Muscle of back (tissue), 11 donors: ENCODE measurements around the gene NMT1. TPM values are rescaled to one million over a fixed set of nuclear protein-coding genes. Genes with fewer than 3 reads are reported as not detected.

Experiments
- DNase-seq, 3 donors: peaks; one replicate each; pipeline versions ENCODE4 v3.0.0 to v3.0.0-alpha.2; 2013
- polyA plus RNA-seq, 10 donors: library from polyadenylated mRNA; unstranded; fragments of 120-200 nt; gene quantifications; one replicate each; pipeline ENCODE4 v1.2.1, GENCODE V29; 2013; ENCODE audit not compliant: insufficient read length in 10 of 10

NMT1 gene
- polyA plus RNA-seq, 10 donors: 31.8 to 49.7 (median 38.3) TPM

- peak; percentile 90 to 96 (median 93) for DNase-seq
These were observed 88.0 kb downstream of the NMT1 start for GRCh38 chr17:45149037-45149668.

- peak in 1 of 3 donors; percentile 78 for DNase-seq
These were observed 88.8 kb downstream of the NMT1 start for GRCh38 chr17:45149669-45150664.

GRCh38 chr17:45150911-45151809 lies 90.0 kb downstream of the NMT1 start:
- peak in 1 of 3 donors; percentile 70 for DNase-seq

- DNase-seq: no peak
These were observed 93.9 kb downstream of the NMT1 start for GRCh38 chr17:45155029-45155428.

- DNase-seq: no peak
These were observed 94.4 kb downstream of the NMT1 start for GRCh38 chr17:45155483-45155882.

- no peak for DNase-seq
These were observed 95.1 kb downstream of the NMT1 start for GRCh38 chr17:45156242-45156641.

Other genes starting within 250 kb of the NMT1 start
- 10 to 100 TPM; 17.9 to 36.6 (median 22.9) TPM for gene GJC1, start 231.0 kb upstream of the NMT1 start, polyA plus RNA-seq
- gene HIGD1B, start 213.4 kb upstream of the NMT1 start, polyA plus RNA-seq: 1 to 10 TPM; 2.8 to 6.8 (median 4.5) TPM
- 10 to 100 TPM; 53.8 to 77.5 (median 64.4) TPM for gene EFTUD2, start 161.9 kb upstream of the NMT1 start, polyA plus RNA-seq
- 1 to 10 TPM in 1 of 10 donors, under 1 TPM in 8, not detected in 1; 0.27 to 1.1 (median 0.38) TPM for gene GFAP, start 145.8 kb upstream of the NMT1 start, polyA plus RNA-seq
- 10 to 100 TPM in 2 of 10 donors, 1 to 10 TPM in 8; 5.2 to 12.1 (median 7.3) TPM for gene KIF18B, start 113.5 kb upstream of the NMT1 start, polyA plus RNA-seq
- gene C1QL1, start 93.0 kb upstream of the NMT1 start, polyA plus RNA-seq: 1 to 10 TPM in 8 of 10 donors, under 1 TPM in 2; 0.74 to 6.4 (median 2.1) TPM
- 10 to 100 TPM; 25.3 to 33.8 (median 27.1) TPM for gene DCAKD, start 9.7 kb upstream of the NMT1 start, polyA plus RNA-seq
- gene PLCD3, start 71.2 kb downstream of the NMT1 start, polyA plus RNA-seq: 10 to 100 TPM; 20.3 to 38.5 (median 32.2) TPM
- 1 to 10 TPM; 3.9 to 7.0 (median 5.3) TPM for gene ACBD4, start 74.4 kb downstream of the NMT1 start, polyA plus RNA-seq
- 10 to 100 TPM; 16.6 to 26.6 (median 21.5) TPM for gene HEXIM1, start 87.2 kb downstream of the NMT1 start, polyA plus RNA-seq
- gene HEXIM2, start 100.6 kb downstream of the NMT1 start, polyA plus RNA-seq: 1 to 10 TPM; 4.9 to 9.4 (median 7.3) TPM
- gene FMNL1, start 160.6 kb downstream of the NMT1 start, polyA plus RNA-seq: 10 to 100 TPM in 1 of 10 donors, 1 to 10 TPM in 9; 4.0 to 17.9 (median 5.7) TPM
- under 1 TPM in 1 of 10 donors, not detected in 9; 0.14 TPM for gene SPATA32, start 200.8 kb downstream of the NMT1 start, polyA plus RNA-seq